HCT116 (cell line): ENCODE data around the gene GMPPA. TPM values are rescaled to one million over a fixed set of nuclear protein-coding genes. Genes with fewer than 3 reads are reported as not detected.

Experiments used
- ATAC-seq: fragments of 200-7000 bp; cut with Tn5 transposase; 2 replicates; pipeline ENCODE4 v1.9.1; 2020; ENCODE audit warnings: mild to moderate bottlenecking, moderate library complexity
- BruUV-seq: library from RNA; stranded (reverse); fragments of 400-500 nt; replicated peaks from 2 replicates; lab custom pipeline; 2021; lab: Mats Ljungman, UMichigan
- CTCF ChIA-PET: fragments of 300-600 bp; sonication (Branson Sonifier 250); formaldehyde crosslinking; loops from one replicate; lab custom pipeline; 2021; ENCODE audit warnings: antibody characterized with exemption; lab: Charles Lee
- POLR2A ChIA-PET: fragments of 300-600, 350-600 bp; sonication (Branson Sonifier 250); formaldehyde crosslinking; loops from one replicate; lab custom pipeline; 2021; ENCODE audit warnings: antibody characterized with exemption; lab: Charles Lee
- RAD21 ChIA-PET, 2 experiments: fragments of 300-600 bp; sonication (Branson Sonifier 250); formaldehyde crosslinking; loops; one replicate each; lab custom pipeline; 2023; ENCODE audit warnings: low total read pairs in 2 of 2; ENCODE audit not compliant: uncharacterized antibody in 2 of 2, unreplicated experiment in 2 of 2, low non-redundant PET in 1 of 2; lab: Charles Lee
- DNase-seq: peaks from one replicate; pipeline ENCODE4 v3.0.0-alpha.2; 2010; ENCODE audit warnings: low read depth, low spot score
- H2AFZ ChIP-seq: fragments of 200-600 bp; shearing (Covaris generic), sonication (generic); 2 replicates; pipeline ENCODE4 v1.6.1; 2017; ENCODE audit warnings: low read depth, mixed run types, mixed read lengths, antibody characterized with exemption, low read length; ENCODE audit not compliant: poor library complexity, severe bottlenecking
- H3K27ac ChIP-seq: 2 replicates; pipeline ENCODE4 v1.5.1; 2012; ENCODE audit warnings: low read depth, low read length
- H3K27me3 ChIP-seq: fragments of 200-600 bp; sonication (generic); 2 replicates; pipeline ENCODE4 v1.6.1; 2016; ENCODE audit warnings: mixed run types, low read length, mixed read lengths; ENCODE audit not compliant: insufficient read depth
- H3K36me3 ChIP-seq, 2 experiments: fragments of 200-500 bp in 1 of 2; fragments of 200-600 bp in 1 of 2; sonication (Bioruptor generic) in 1 of 2; sonication (generic) in 1 of 2; 2 replicates each; pipeline versions ENCODE4 v1.5.1 to v1.6.1; 2014 to 2016; ENCODE audit warnings: low read length in 2 of 2, inconsistent platforms in 1 of 2, mixed read lengths in 1 of 2, mixed run types in 1 of 2; ENCODE audit not compliant: insufficient read depth in 2 of 2, control insufficient read depth in 1 of 2
- H3K4me1 ChIP-seq, 2 experiments: fragments of 200-600 bp in 1 of 2; sonication (generic) in 1 of 2; 2 replicates each; pipeline versions ENCODE4 v1.5.1 to v1.6.1; 2012 to 2017; ENCODE audit warnings: low read length in 2 of 2, inconsistent platforms in 1 of 2, mild to moderate bottlenecking in 1 of 2, mixed read lengths in 1 of 2, mixed run types in 1 of 2, moderate library complexity in 1 of 2; ENCODE audit not compliant: insufficient read depth in 2 of 2, control insufficient read depth in 1 of 2
- H3K4me2 ChIP-seq: fragments of 200-600 bp; sonication (generic); 2 replicates; pipeline ENCODE4 v1.6.1; 2017; ENCODE audit warnings: mixed run types, low read length, mixed read lengths
- H3K4me3 ChIP-seq, 2 experiments: fragments of 200-600 bp in 1 of 2; sonication (generic) in 1 of 2; replicated peaks in 1 of 2; 2 replicates each; pipeline ENCODE4 v1.5.1; 2011 to 2016; ENCODE audit warnings: low read length in 2 of 2, control low read depth in 1 of 2, low read depth in 1 of 2, mild to moderate bottlenecking in 1 of 2, mixed read lengths in 1 of 2, mixed run types in 1 of 2
- H3K79me2 ChIP-seq: fragments of 200-600 bp; sonication (generic); 2 replicates; pipeline ENCODE4 v1.6.1; 2017; ENCODE audit warnings: mild to moderate bottlenecking, mixed run types, low read length, moderate library complexity, mixed read lengths; ENCODE audit not compliant: insufficient read depth
- H3K9ac ChIP-seq: fragments of 200-600 bp; sonication (generic); 2 replicates; pipeline ENCODE4 v1.6.1; 2016; ENCODE audit warnings: low read length, mixed read lengths
- H3K9me2 ChIP-seq: fragments of 200-600 bp; sonication (generic), shearing (Covaris generic); 2 replicates; pipeline ENCODE4 v1.6.1; 2017; ENCODE audit warnings: mixed run types, mild to moderate bottlenecking, moderate library complexity; ENCODE audit not compliant: insufficient read depth
- H3K9me3 ChIP-seq, 2 experiments: fragments of 200-500 bp in 1 of 2; fragments of 200-600 bp in 1 of 2; sonication (Bioruptor generic) in 1 of 2; sonication (generic) in 1 of 2; 2 replicates each; pipeline ENCODE4 v1.6.1; 2014 to 2017; ENCODE audit warnings: low read length in 2 of 2, mixed read lengths in 2 of 2, inconsistent platforms in 1 of 2, low read depth in 1 of 2, mild to moderate bottlenecking in 1 of 2, mixed run types in 1 of 2, moderate library complexity in 1 of 2; ENCODE audit not compliant: control insufficient read depth in 1 of 2, insufficient read depth in 1 of 2
- H4K20me1 ChIP-seq: fragments of 200-600 bp; sonication (generic), shearing (Covaris generic); 2 replicates; pipeline ENCODE4 v1.6.1; 2017; ENCODE audit warnings: mixed run types, mild to moderate bottlenecking, moderate library complexity; ENCODE audit not compliant: insufficient read depth
- CBX3 ChIP-seq: IDR thresholded peaks from 2 replicates; pipeline ENCODE4 v1.6.1; 2012; ENCODE audit warnings: low read depth
- CEBPB ChIP-seq: IDR thresholded peaks from 2 replicates; pipeline ENCODE4 v1.6.1; 2012; ENCODE audit warnings: low read depth
- EGR1 ChIP-seq: IDR thresholded peaks from 2 replicates; pipeline ENCODE4 v1.6.1; 2012; ENCODE audit warnings: low read depth
- EZH2 ChIP-seq: fragments of 200-600 bp; sonication (generic); IDR thresholded peaks from 2 replicates; pipeline ENCODE4 v1.6.1; 2017; ENCODE audit warnings: antibody characterized with exemption, mixed run types
- POLR2AphosphoS5 ChIP-seq: IDR thresholded peaks from 2 replicates; pipeline ENCODE4 v1.6.1; 2011; ENCODE audit warnings: mild to moderate bottlenecking, low read depth, low read length, moderate library complexity
- RAD21 ChIP-seq: IDR thresholded peaks from 2 replicates; pipeline ENCODE4 v1.6.1; 2012; ENCODE audit warnings: low read depth, mild to moderate bottlenecking
- SIN3A ChIP-seq: IDR thresholded peaks from 2 replicates; pipeline ENCODE4 v1.6.1; 2012; ENCODE audit warnings: low read depth
- SP1 ChIP-seq: IDR thresholded peaks from 2 replicates; pipeline ENCODE4 v1.6.1; 2012; ENCODE audit warnings: low read depth
- SRF ChIP-seq: IDR thresholded peaks from 2 replicates; pipeline ENCODE4 v1.6.1; 2012; ENCODE audit warnings: low read depth
- TCF7L2 ChIP-seq: IDR thresholded peaks from 2 replicates; pipeline ENCODE4 v1.7.0; 2011; ENCODE audit warnings: borderline replicate concordance, inconsistent platforms; ENCODE audit not compliant: insufficient read depth, insufficient read length; ENCODE audit errors: extremely low read depth
- YY1 ChIP-seq: IDR thresholded peaks from 2 replicates; pipeline ENCODE4 v1.6.1; 2011; ENCODE audit warnings: low read length, low read depth, moderate library complexity, mild to moderate bottlenecking; ENCODE audit not compliant: insufficient replicate concordance; ENCODE audit errors: extremely low read depth
- ZFX ChIP-seq: fragments of 450-650 bp; IDR thresholded peaks from 2 replicates; pipeline ENCODE4 v1.6.1; 2017
- ZNF274 ChIP-seq: fragments of 200-500 bp; sonication (Bioruptor generic); IDR thresholded peaks from 2 replicates; pipeline ENCODE4 v1.6.1; 2014; ENCODE audit warnings: mild to moderate bottlenecking, low read depth, low read length, inconsistent platforms
- intact Hi-C: fragments of 100-400 bp; cut with micrococcal nuclease; formaldehyde crosslinking; loops from 2 replicates; pipeline ENCODE4 v1.10.0; 2022
- total RNA-seq: library from RNA; stranded (reverse); gene quantifications from one replicate; pipeline ENCODE4 v1.2.1, GENCODE V29; 2021; ENCODE audit not compliant: unreplicated experiment
- TF ChIP-seq, protein P1 (sequence below): IDR thresholded peaks from 2 replicates; pipeline ENCODE4 v1.6.1; 2012
- TF ChIP-seq, protein P2 (sequence below), 3 experiments: fragments of 200-600 bp in 1 of 3; sonication (generic) in 1 of 3; IDR thresholded peaks in 2 of 3; conservative IDR thresholded peaks in 1 of 3; 2 replicates each; pipeline ENCODE4 v1.5.1; 2012 to 2017; ENCODE audit warnings: low read depth in 2 of 3, low read length in 2 of 3, antibody characterized with exemption in 1 of 3, borderline replicate concordance in 1 of 3, control low read depth in 1 of 3, mild to moderate bottlenecking in 1 of 3, mixed read lengths in 1 of 3, mixed run types in 1 of 3, moderate library complexity in 1 of 3; ENCODE audit not compliant: insufficient read depth in 1 of 3

GMPPA gene
- total RNA-seq, 1 experiment from 2014 or later = 71.8 TPM

DNA sequence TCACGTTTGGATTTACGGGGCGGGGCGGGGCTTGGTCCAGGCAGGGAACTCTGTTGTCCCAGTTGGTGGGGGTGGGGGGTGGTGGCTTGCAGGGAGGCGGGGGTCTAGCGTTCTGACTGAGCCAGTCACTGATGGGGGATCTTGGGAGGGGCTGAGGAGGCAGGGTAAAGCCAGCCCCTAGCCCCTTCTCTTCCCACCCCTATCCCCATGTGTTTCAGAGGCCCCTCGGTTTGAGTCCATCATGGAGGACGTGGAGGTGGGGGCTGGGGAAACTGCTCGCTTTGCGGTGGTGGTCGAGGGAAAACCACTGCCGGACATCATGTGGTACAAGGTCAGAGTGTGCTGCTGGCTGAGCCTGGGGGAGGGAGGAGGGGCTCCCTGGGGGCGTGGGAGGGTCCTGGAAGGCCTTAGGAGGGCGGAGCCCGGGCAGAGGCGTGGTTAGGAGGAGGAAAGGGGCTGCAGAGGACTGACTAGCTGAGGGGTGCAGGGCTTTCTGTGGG, 22.0 kb upstream of the GMPPA start:
- Histone ChIP-seq H4K20me1 (no peaks in the 10 kb centered on the region), H3K4me2 (peak overlapping the region; percentile 48), H3K27me3 (no peaks in the 10 kb centered on the region), H3K4me1 (peaks cover 3 to 15% of the 10 kb centered on the region in 2 experiments; a peak in 3 of 4 replicates), H3K9me2 (no peaks in the 10 kb centered on the region), H2AFZ (no peak overlapping the region), H3K36me3 (no peaks in the 10 kb centered on the region; a peak in 1 of 4 replicates), H3K79me2 (no peaks in the 10 kb centered on the region), H3K4me3 (no peak overlapping the region), H3K9ac (no peak overlapping the region), H3K27ac (no peak overlapping the region)
- RAD21 ChIA-PET = interaction anchor here in 1 of 2 experiments (1.2 kb wide), 1 partner anchor 53 kb away, joined by 3 read pairs; no protein-coding TSS in a partner anchor
- ATAC-seq = peak; percentile 66
- no TSS peak for BruUV-seq
- no peak for TF ChIP-seq YY1
- no peak for TF ChIP-seq SRF
- no peak for TF ChIP-seq SP1
- TF ChIP-seq RAD21 = no peak
- no peak for TF ChIP-seq ZNF274
- no peak for TF ChIP-seq TCF7L2
- TF ChIP-seq CEBPB = no peak
- TF ChIP-seq, protein P1, sequence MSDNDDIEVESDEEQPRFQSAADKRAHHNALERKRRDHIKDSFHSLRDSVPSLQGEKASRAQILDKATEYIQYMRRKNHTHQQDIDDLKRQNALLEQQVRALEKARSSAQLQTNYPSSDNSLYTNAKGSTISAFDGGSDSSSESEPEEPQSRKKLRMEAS = no peak
- no peak for TF ChIP-seq POLR2AphosphoS5
- no peak for TF ChIP-seq EGR1
- no peak for TF ChIP-seq CBX3
- TF ChIP-seq EZH2 = no peak
- no peak for TF ChIP-seq ZFX
- no peak for TF ChIP-seq SIN3A
- TF ChIP-seq, protein P2, sequence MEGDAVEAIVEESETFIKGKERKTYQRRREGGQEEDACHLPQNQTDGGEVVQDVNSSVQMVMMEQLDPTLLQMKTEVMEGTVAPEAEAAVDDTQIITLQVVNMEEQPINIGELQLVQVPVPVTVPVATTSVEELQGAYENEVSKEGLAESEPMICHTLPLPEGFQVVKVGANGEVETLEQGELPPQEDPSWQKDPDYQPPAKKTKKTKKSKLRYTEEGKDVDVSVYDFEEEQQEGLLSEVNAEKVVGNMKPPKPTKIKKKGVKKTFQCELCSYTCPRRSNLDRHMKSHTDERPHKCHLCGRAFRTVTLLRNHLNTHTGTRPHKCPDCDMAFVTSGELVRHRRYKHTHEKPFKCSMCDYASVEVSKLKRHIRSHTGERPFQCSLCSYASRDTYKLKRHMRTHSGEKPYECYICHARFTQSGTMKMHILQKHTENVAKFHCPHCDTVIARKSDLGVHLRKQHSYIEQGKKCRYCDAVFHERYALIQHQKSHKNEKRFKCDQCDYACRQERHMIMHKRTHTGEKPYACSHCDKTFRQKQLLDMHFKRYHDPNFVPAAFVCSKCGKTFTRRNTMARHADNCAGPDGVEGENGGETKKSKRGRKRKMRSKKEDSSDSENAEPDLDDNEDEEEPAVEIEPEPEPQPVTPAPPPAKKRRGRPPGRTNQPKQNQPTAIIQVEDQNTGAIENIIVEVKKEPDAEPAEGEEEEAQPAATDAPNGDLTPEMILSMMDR (IDR thresholded peaks at IDR 0.05 in 2 of 3, conservative IDR thresholded peaks at IDR 0.05 in 1 of 3; ENCODE audit: borderline replicate concordance in 1 of 3, insufficient read depth in 1 of 3, low read depth in 2 of 3, low read length in 2 of 3) = no peak
- TF ChIP-seq, all 23 proteins: peak for 0
- POLR2A ChIA-PET = interaction anchor here (0.8 to 1.7 kb wide), 2 partner anchors 22 to 72 kb away, joined by 3 to 10 read pairs; partner anchors contain the start of gene GMPPA
- intact Hi-C loops = loop anchor here (1.0 to 2.0 kb wide), 3 partner anchors 18 to 54 kb away; no protein-coding TSS in a partner anchor
- CTCF ChIA-PET = interaction anchor here (0.7 to 4.3 kb wide), 9 partner anchors 9 to 80 kb away, joined by 3 to 25 read pairs (median 3); partner anchors contain the start of gene GMPPA
- no peak for DNase-seq
- H3K9me3 ChIP-seq = no peaks in the 10 kb centered on the region
